OCI-LY7 (cell line): Measurements from ENCODE around the gene ALG14.

Source experiments
- EZH2phosphoT487 ChIP-seq: fragments of 200-600 bp; sonication (generic); IDR thresholded peaks from 2 replicates; pipeline ENCODE4 v1.6.1; 2018; ENCODE audit warnings: low read depth, borderline replicate concordance, mild to moderate bottlenecking, mixed run types, antibody characterized with exemption, low read length, moderate library complexity, mixed read lengths
- TF ChIP-seq, protein P1 (sequence below): fragments of 200-600 bp; sonication (generic); conservative IDR thresholded peaks from 2 replicates; pipeline ENCODE4 v1.5.1; 2014; ENCODE audit warnings: mild to moderate bottlenecking, antibody characterized with exemption, low read length, moderate library complexity, mixed read lengths

GRCh38 chr1:94953746-94954145 is 119.0 kb downstream of the ALG14 start:
- TF ChIP-seq, protein P1, sequence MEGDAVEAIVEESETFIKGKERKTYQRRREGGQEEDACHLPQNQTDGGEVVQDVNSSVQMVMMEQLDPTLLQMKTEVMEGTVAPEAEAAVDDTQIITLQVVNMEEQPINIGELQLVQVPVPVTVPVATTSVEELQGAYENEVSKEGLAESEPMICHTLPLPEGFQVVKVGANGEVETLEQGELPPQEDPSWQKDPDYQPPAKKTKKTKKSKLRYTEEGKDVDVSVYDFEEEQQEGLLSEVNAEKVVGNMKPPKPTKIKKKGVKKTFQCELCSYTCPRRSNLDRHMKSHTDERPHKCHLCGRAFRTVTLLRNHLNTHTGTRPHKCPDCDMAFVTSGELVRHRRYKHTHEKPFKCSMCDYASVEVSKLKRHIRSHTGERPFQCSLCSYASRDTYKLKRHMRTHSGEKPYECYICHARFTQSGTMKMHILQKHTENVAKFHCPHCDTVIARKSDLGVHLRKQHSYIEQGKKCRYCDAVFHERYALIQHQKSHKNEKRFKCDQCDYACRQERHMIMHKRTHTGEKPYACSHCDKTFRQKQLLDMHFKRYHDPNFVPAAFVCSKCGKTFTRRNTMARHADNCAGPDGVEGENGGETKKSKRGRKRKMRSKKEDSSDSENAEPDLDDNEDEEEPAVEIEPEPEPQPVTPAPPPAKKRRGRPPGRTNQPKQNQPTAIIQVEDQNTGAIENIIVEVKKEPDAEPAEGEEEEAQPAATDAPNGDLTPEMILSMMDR = no peak
- TF ChIP-seq EZH2phosphoT487 = no peak
